Activated CD4-positive, alpha-beta T cell treated with anti-CD3 and anti-CD28 coated beads for 36 hours (primary cell): Measurements from ENCODE around the gene OXCT1. TPM values are rescaled to one million over a fixed set of nuclear protein-coding genes. Genes with fewer than 3 reads are reported as not detected.
"Not testable (repeated sequence)": the region's sequence is repeated elsewhere in the genome, so short reads cannot be mapped to it uniquely, and the experiment has no call there.

Source experiments
- ATAC-seq: fragments of 200-7000 bp; cut with Tn5 transposase; one replicate; pipeline ENCODE4 v1.10.0; 2021; ENCODE audit warnings: mild to moderate bottlenecking, moderate library complexity
- CTCF ChIA-PET: fragments of 350-600 bp; sonication (Branson Sonifier 250); formaldehyde crosslinking; loops from one replicate; lab custom pipeline; 2021; ENCODE audit warnings: antibody characterized with exemption; lab: Charles Lee
- POLR2A ChIA-PET: fragments of 350-600 bp; sonication (Branson Sonifier 250); formaldehyde crosslinking; loops from one replicate; lab custom pipeline; 2021; ENCODE audit warnings: antibody characterized with exemption, inconsistent platforms; lab: Charles Lee
- DNase-seq: peaks from one replicate; pipeline ENCODE4 v3.0.0-alpha.2; 2020
- H3K27ac Mint-ChIP-seq: one replicate; pipeline ENCODE4 v1.8.0; 2021; ENCODE audit warnings: mixed read lengths
- H3K27me3 Mint-ChIP-seq: one replicate; pipeline ENCODE4 v1.8.0; 2021; ENCODE audit warnings: mixed read lengths
- H3K36me3 Mint-ChIP-seq: one replicate; pipeline ENCODE4 v1.8.0; 2021; ENCODE audit warnings: low read depth, mixed read lengths
- H3K4me1 Mint-ChIP-seq: one replicate; pipeline ENCODE4 v1.8.0; 2021; ENCODE audit warnings: mixed read lengths
- H3K4me3 Mint-ChIP-seq: one replicate; pipeline ENCODE4 v1.8.0; 2021; ENCODE audit warnings: mild to moderate bottlenecking, moderate library complexity, mixed read lengths
- H3K9me3 Mint-ChIP-seq: one replicate; pipeline ENCODE4 v1.8.0; 2021; ENCODE audit warnings: low read depth, mixed read lengths
- intact Hi-C, 2 experiments: fragments of 100-400 bp; cut with DNase I in 1 of 2; cut with micrococcal nuclease in 1 of 2; formaldehyde crosslinking; loops; one replicate each; pipeline versions ENCODE4 v1.14.2 to v1.15.1; 2022 to 2024; cut with DNase I, micrococcal nuclease
- total RNA-seq, 2 experiments: library from RNA; stranded (reverse); gene quantifications; one replicate each; pipeline ENCODE4 v1.2.3, GENCODE V29; 2021

OXCT1 gene
- total RNA-seq, 2 experiments from 2014 or later = 70.3 to 91.4 TPM

DNA sequence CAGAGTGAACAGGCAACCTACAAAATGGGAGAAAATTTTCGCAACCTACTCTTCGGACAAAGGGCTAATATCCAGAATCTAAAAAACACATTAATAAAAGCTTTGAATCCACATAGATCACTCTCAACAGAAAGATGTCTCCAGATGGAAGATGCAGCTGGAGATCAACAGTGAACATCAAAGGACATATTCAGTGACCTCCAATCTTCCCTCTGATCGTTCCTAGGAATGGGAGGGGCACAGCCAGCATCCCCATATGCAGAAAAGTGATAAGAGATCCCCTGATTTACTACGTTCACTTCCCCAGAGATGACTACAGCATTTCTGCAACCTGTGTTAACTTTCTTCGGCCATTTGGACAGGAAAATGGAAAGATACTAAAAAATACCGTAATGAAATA lies 21.2 kb downstream of the OXCT1 start:
- CTCF ChIA-PET = interaction anchor here (0.6 to 2.8 kb wide), 2 partner anchors 11 to 209 kb away, joined by 3 to 6 read pairs; no protein-coding TSS in a partner anchor
- Mint-ChIP-seq H3K27me3 (no peaks in the 10 kb centered on the region), H3K36me3 (peaks cover 53% of the 10 kb centered on the region), H3K4me1 (peaks cover 33% of the 10 kb centered on the region), H3K27ac (no peak overlapping the region), H3K4me3 (no peak overlapping the region), H3K9me3 (peaks cover 2% of the 10 kb centered on the region)
- ATAC-seq = no peak
- POLR2A ChIA-PET = no interaction called here
- DNase-seq = no peak
- intact Hi-C loops = loop anchor here in 1 of 2 experiments (10.0 kb wide), 1 partner anchor 944 kb away; the partner anchor contains the start of gene C7

DNA sequence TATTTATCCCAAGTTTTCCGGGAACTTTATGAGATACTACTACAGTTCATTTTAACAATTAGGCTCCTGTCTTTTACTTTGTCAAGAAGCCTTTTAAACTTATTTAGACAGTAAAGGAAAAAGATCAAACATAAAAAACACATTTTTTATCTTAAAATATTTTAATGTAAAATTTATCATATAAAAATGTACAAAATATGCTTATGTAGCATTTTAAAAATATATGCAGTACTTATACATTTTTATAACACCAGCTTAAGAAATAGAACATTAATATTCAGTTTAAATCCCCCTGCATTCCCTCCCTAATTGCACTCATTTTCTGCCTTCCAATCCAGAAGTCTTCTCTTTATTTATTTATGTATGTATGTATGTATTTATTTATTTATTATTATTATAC lies 24.5 kb downstream of the OXCT1 start:
- H3K27me3 Mint-ChIP-seq, POLR2A ChIA-PET, H3K4me3 Mint-ChIP-seq: not testable (repeated sequence)

DNA sequence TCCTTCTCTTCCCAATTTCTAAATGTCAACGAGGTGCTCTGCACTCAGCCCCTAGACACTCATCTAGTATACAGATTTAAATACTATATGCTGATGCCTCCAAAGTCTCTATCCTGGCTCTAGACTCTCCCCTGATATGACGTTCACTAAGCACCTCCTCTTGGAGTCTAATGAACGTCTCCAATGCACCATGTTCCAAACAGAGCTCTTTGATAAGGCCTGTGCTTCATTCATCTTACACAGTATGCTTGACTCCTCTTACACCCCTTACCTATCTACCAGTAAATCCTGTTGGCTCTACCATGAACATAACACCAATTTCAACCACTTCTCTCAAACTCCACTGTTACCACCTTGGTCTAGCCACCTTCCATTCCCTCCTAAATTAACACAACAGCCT lies 25.7 kb downstream of the OXCT1 start:
- Mint-ChIP-seq H3K4me3 (no peak overlapping the region), H3K27ac (no peak overlapping the region), H3K9me3 (no peaks in the 10 kb centered on the region), H3K4me1 (peaks cover 5% of the 10 kb centered on the region), H3K27me3 (no peaks in the 10 kb centered on the region), H3K36me3 (peaks cover 36% of the 10 kb centered on the region)
- intact Hi-C loops = loop anchor here in 1 of 2 experiments (5.0 to 10.0 kb wide), 2 partner anchors 87 to 940 kb away; partner anchors contain the start of gene C7
- DNase-seq = no peak
- POLR2A ChIA-PET = interaction anchor here (0.7 kb wide), 1 partner anchor 336 kb away, joined by 6 read pairs; no protein-coding TSS in a partner anchor
- no peak for ATAC-seq
- CTCF ChIA-PET = interaction anchor here (0.8 to 2.7 kb wide), 16 partner anchors 9 to 1064 kb away, joined by 3 to 32 read pairs (median 6); no protein-coding TSS in a partner anchor

More for the DNA sequence above, 24.5 kb downstream of the OXCT1 start:
- ATAC-seq, DNase-seq, H3K27ac Mint-ChIP-seq, H3K9me3 Mint-ChIP-seq: not testable (repeated sequence)
- H3K36me3 Mint-ChIP-seq = peaks cover 38% of the 10 kb centered on the region
- peaks cover 11% of the 10 kb centered on the region for H3K4me1 Mint-ChIP-seq
- CTCF ChIA-PET = interaction anchor here (0.5 to 2.1 kb wide), 6 partner anchors 10 to 385 kb away, joined by 3 to 8 read pairs (median 4); no protein-coding TSS in a partner anchor
- intact Hi-C loops = loop anchor here in 1 of 2 experiments (10.0 kb wide), 1 partner anchor 941 kb away; the partner anchor contains the start of gene C7

DNA sequence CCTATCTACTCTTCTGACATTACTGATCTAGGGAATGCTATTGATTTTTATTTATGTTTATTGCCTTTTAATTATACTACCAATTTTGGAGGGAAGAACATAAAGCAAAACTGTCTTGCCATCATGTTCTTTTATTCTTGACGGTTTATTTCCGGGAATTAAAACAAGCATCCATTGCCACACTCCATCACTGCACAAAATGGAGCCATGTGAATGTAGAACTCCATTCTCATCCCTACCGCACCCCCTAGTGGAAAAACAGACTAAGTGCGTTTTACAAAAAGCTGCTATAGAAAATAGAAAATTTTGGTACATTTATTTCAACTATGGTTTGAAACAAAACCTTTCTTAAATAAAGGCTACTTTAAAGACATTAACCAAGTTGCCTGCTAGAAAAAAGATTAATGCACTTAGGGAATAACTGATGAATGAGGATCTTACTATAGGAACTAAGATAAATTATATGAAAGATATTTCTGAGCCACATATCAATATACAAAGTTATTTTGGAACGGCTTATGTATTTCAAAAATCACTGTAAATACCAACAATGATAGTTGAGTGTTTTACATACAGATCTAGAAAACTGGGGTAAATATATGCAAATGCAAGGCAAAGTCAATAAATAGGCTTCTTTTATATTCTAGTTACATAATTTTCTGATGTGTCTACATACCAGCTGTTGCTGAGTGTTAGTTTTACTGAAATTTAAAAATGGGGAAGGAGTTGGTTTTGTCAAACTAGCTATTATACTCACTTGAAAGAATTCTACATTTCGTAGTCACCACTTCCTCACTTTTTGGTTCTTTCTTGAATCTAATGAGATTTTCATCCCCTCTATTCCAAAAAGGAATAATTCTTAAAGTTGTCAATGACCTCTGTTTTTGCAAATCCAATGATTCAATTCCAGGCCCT lies 26.5 kb downstream of the OXCT1 start:
- DNase-seq = peak; percentile 44
- Mint-ChIP-seq H3K9me3 (no peaks in the 10 kb centered on the region), H3K36me3 (peaks cover 33% of the 10 kb centered on the region), H3K27ac (no peak overlapping the region), H3K4me3 (no peak overlapping the region), H3K4me1 (peaks cover 5% of the 10 kb centered on the region), H3K27me3 (no peaks in the 10 kb centered on the region)
- intact Hi-C loops = loop anchor here (1.0 to 10.0 kb wide), 5 partner anchors 86 to 939 kb away; partner anchors contain the start of gene C7 (in 1 of the 2)
- ChIA-PET POLR2A (no interaction called here), CTCF (interaction anchor here (0.6 to 2.7 kb wide), 25 partner anchors 8 to 1065 kb away, joined by 3 to 32 read pairs (median 4); no protein-coding TSS in a partner anchor)
- peak; percentile 66 for ATAC-seq

DNA sequence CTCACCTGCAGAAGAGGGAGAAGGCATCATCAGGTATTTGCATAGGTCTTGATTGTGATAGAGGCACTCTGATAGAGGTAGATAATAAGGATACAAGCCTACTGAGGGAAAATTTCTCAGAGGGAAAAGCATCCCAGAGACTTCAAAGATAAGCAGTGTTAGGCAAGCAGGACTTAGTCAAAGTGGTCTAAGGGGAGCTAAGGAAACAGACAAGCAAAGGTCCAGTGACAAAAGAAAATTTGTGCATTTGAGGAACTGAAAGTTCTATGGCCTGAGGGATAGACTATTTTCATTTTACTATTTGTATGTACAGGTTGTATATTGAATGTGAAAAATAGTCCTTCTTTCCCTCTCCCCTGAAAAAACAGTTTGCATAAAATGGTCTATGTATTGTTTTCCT lies 27.4 kb downstream of the OXCT1 start:
- Mint-ChIP-seq H3K9me3 (no peaks in the 10 kb centered on the region), H3K4me3 (no peak overlapping the region), H3K36me3 (peaks cover 42% of the 10 kb centered on the region), H3K27me3 (no peaks in the 10 kb centered on the region), H3K27ac (no peak overlapping the region), H3K4me1 (peaks cover 5% of the 10 kb centered on the region)
- CTCF ChIA-PET = interaction anchor here (0.7 to 2.7 kb wide), 11 partner anchors 9 to 1066 kb away, joined by 3 to 32 read pairs (median 4); no protein-coding TSS in a partner anchor
- POLR2A ChIA-PET = no interaction called here
- DNase-seq (no peak), ATAC-seq (no peak)
- intact Hi-C loops = loop anchor here (1.0 to 10.0 kb wide), 5 partner anchors 85 to 938 kb away; partner anchors contain the start of gene C7 (in 1 of the 2)

GRCh38 chr5:41841325-41841724 lies 28.9 kb downstream of the OXCT1 start:
- Mint-ChIP-seq H3K9me3 (no peaks in the 10 kb centered on the region), H3K27me3 (no peaks in the 10 kb centered on the region), H3K36me3 (peaks cover 43% of the 10 kb centered on the region), H3K4me3 (no peak overlapping the region), H3K27ac (no peak overlapping the region), H3K4me1 (peaks cover 13% of the 10 kb centered on the region)
- ChIA-PET CTCF (interaction anchor here (0.5 to 0.9 kb wide), 3 partner anchors 68 to 156 kb away, joined by 3 to 5 read pairs (median 4); no protein-coding TSS in a partner anchor), POLR2A (no interaction called here)
- intact Hi-C loops = loop anchor here in 1 of 2 experiments (5.0 to 10.0 kb wide), 2 partner anchors 84 to 937 kb away; partner anchors contain the start of gene C7
- DNase-seq = no peak
- no peak for ATAC-seq

DNA sequence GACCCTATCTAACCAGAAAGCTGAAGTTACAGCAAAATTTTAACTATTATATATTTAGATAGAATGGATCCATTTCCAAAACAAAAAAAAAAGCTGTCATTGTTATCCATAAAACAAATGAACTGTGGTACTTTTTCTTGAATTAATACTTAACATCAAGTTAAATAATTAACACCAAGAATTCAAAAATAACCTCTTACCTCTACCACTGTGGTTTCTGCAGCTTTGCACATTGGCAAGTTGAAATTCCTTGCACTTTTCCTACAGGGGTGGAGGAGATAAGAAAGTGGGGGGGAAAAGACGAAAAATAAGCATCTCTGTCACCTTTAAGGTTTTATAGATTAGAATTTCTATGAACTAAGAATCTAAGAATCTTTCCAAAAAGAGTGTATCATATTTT lies 30.0 kb downstream of the OXCT1 start:
- CTCF ChIA-PET = interaction anchor here (0.7 to 1.3 kb wide), 2 partner anchors 16 to 32 kb away, joined by 3 read pairs; no protein-coding TSS in a partner anchor
- DNase-seq = no peak
- Mint-ChIP-seq H3K4me3 (no peak overlapping the region), H3K27me3 (no peaks in the 10 kb centered on the region), H3K27ac (no peak overlapping the region), H3K36me3 (peaks cover 50% of the 10 kb centered on the region), H3K9me3 (no peaks in the 10 kb centered on the region), H3K4me1 (peaks cover 21% of the 10 kb centered on the region)
- intact Hi-C loops = loop anchor here in 1 of 2 experiments (5.0 to 10.0 kb wide), 2 partner anchors 83 to 935 kb away; partner anchors contain the start of gene C7
- POLR2A ChIA-PET = no interaction called here
- no peak for ATAC-seq

DNA sequence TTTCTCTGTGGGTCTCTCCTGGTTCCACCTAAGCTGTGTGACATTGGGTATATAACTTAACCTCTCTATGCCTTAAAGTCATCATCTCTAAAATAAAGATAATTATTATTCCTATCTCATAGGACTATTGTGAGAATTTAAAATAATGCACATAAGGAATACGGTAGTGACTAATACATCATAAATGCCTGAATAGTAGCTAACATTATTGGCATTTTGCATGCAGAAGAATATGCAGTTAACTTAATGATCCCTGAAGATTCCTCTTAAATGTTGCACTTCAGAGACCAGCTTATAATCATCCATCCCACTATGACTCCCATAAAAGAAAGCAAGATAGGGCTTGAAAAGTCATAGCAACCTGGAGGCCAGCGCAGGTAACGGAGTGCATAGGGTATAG lies 32.4 kb downstream of the OXCT1 start:
- H3K4me1 Mint-ChIP-seq = peaks cover 35% of the 10 kb centered on the region
- DNase-seq = no peak
- no peak overlapping the region for H3K4me3 Mint-ChIP-seq
- H3K27ac Mint-ChIP-seq = no peak overlapping the region
- ChIA-PET POLR2A (no interaction called here), CTCF (interaction anchor here (0.7 to 1.7 kb wide), 5 partner anchors 11 to 70 kb away, joined by 3 to 5 read pairs (median 4); no protein-coding TSS in a partner anchor)
- no peaks in the 10 kb centered on the region for H3K27me3 Mint-ChIP-seq
- H3K36me3 Mint-ChIP-seq = peaks cover 69% of the 10 kb centered on the region
- intact Hi-C loops = loop anchor here in 1 of 2 experiments (2.0 kb wide), 1 partner anchor 569 kb away; no protein-coding TSS in a partner anchor
- ATAC-seq = no peak
- no peaks in the 10 kb centered on the region for H3K9me3 Mint-ChIP-seq

GRCh38 chr5:41835645-41836044 lies 34.6 kb downstream of the OXCT1 start:
- ChIA-PET CTCF (interaction anchor here (0.6 to 1.8 kb wide), 4 partner anchors 9 to 235 kb away, joined by 3 to 8 read pairs (median 4); no protein-coding TSS in a partner anchor), POLR2A (interaction anchor here (0.6 kb wide), 1 partner anchor 1182 kb away, joined by 7 read pairs; no protein-coding TSS in a partner anchor)
- Mint-ChIP-seq H3K27ac (no peak overlapping the region), H3K36me3 (peaks cover 75% of the 10 kb centered on the region), H3K9me3 (no peaks in the 10 kb centered on the region), H3K27me3 (no peaks in the 10 kb centered on the region), H3K4me1 (peaks cover 40% of the 10 kb centered on the region), H3K4me3 (no peak overlapping the region)
- peak; percentile 71 for DNase-seq
- intact Hi-C loops = no loop called here
- peak; percentile 95 for ATAC-seq

DNA sequence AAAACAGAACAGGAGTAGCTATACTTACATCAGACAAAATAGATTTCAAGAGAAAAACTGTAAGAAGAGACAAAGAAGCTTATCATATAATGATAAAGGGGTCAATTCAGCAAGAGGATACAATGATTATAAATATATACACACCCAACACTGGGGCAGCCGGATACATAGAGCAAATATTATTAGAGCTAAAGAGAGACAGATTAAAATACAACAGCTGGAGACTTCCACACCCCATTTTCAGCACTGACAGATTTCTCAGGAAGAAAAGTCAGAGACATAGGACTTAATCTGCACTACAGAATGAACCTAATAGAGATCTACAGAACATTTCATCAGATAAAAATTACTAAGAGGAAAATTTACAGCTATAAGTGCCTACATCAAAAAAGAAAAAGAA lies 35.7 kb downstream of the OXCT1 start:
- ATAC-seq (no peak), DNase-seq (no peak)
- CTCF ChIA-PET = interaction anchor here (1.8 to 2.4 kb wide), 2 partner anchors 9 to 22 kb away, joined by 5 to 11 read pairs; no protein-coding TSS in a partner anchor
- intact Hi-C loops = no loop called here
- POLR2A ChIA-PET = no interaction called here
- Mint-ChIP-seq H3K27ac (no peak overlapping the region), H3K27me3 (no peaks in the 10 kb centered on the region), H3K9me3 (no peaks in the 10 kb centered on the region), H3K4me3 (no peak overlapping the region), H3K36me3 (peaks cover 72% of the 10 kb centered on the region), H3K4me1 (peaks cover 40% of the 10 kb centered on the region)
